ENCODE measurements around the gene SERPINA3.

- TF ChIP-seq FOXP1 (CRISPR knock-in tag; IDR thresholded peaks at IDR 0.05; ENCODE audit: borderline replicate concordance) (no peak), ZNF281 (CRISPR knock-in tag; IDR thresholded peaks at IDR 0.05) (no peak), CTCF (IDR thresholded peaks at IDR 0.05) (no peak), NFYB (CRISPR knock-in tag; conservative IDR thresholded peaks at IDR 0.05; ENCODE audit: low read depth) (no peak), NFE2L1 (CRISPR knock-in tag; IDR thresholded peaks at IDR 0.05) (no peak), USF1 (CRISPR knock-in tag; IDR thresholded peaks at IDR 0.05) (no peak), CREB1 (CRISPR knock-in tag; IDR thresholded peaks at IDR 0.05) (no peak)
- TF ChIP-seq, protein P1, sequence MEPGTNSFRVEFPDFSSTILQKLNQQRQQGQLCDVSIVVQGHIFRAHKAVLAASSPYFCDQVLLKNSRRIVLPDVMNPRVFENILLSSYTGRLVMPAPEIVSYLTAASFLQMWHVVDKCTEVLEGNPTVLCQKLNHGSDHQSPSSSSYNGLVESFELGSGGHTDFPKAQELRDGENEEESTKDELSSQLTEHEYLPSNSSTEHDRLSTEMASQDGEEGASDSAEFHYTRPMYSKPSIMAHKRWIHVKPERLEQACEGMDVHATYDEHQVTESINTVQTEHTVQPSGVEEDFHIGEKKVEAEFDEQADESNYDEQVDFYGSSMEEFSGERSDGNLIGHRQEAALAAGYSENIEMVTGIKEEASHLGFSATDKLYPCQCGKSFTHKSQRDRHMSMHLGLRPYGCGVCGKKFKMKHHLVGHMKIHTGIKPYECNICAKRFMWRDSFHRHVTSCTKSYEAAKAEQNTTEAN (CRISPR knock-in tag; IDR thresholded peaks at IDR 0.05): no peak
- TF ChIP-seq, protein P2, sequence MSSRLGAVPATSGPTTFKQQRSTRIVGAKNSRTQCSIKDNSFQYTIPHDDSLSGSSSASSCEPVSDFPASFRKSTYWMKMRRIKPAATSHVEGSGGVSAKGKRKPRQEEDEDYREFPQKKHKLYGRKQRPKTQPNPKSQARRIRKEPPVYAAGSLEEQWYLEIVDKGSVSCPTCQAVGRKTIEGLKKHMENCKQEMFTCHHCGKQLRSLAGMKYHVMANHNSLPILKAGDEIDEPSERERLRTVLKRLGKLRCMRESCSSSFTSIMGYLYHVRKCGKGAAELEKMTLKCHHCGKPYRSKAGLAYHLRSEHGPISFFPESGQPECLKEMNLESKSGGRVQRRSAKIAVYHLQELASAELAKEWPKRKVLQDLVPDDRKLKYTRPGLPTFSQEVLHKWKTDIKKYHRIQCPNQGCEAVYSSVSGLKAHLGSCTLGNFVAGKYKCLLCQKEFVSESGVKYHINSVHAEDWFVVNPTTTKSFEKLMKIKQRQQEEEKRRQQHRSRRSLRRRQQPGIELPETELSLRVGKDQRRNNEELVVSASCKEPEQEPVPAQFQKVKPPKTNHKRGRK (CRISPR knock-in tag; IDR thresholded peaks at IDR 0.05; ENCODE audit: borderline replicate concordance): no peak
Observed at GRCh38 chr14:94570440-94570839, 41.8 kb upstream of the SERPINA3 start.
